Measurements from ENCODE around the gene RAPGEF5. TPM values are rescaled to one million over a fixed set of nuclear protein-coding genes. Genes with fewer than 3 reads are reported as not detected.

Gene RAPGEF5
- total and polyA plus RNA-seq, 10 of the 15 experiments (the other 5 are each of a cell fraction or from before 2014, with no cell fraction given): 0.38 to 4.0 (median 1.6) TPM; not detected in 1

GRCh38 chr7:22185559-22185958 is 171.4 kb downstream of the RAPGEF5 start:
- Histone ChIP-seq H3K9ac (ENCODE audit: control insufficient read depth, insufficient read depth, low read length) (no peak overlapping the region), H3K4me3 (no peak overlapping the region), H2AFZ (ENCODE audit: control insufficient read depth, low read depth, low read length) (no peak overlapping the region), H3K27ac (ENCODE audit: control insufficient read depth, insufficient read depth) (no peak overlapping the region), H3K36me3 (ENCODE audit: control insufficient read depth in 2 of 2, insufficient read depth in 2 of 2, low read length in 1 of 2) (no peaks in the 10 kb centered on the region), H4K20me1 (ENCODE audit: control insufficient read depth, insufficient read depth) (no peaks in the 10 kb centered on the region), H3K4me1 (ENCODE audit: control insufficient read depth, insufficient read depth, low read length) (no peaks in the 10 kb centered on the region), H3K79me2 (ENCODE audit: control insufficient read depth, insufficient read depth, low read length) (no peaks in the 10 kb centered on the region), H3K9me3 (replicated peaks; ENCODE audit: control insufficient read depth, insufficient read depth, low read length) (no peaks in the 10 kb centered on the region), H3K4me2 (ENCODE audit: control insufficient read depth, insufficient read depth) (no peak overlapping the region), H3K27me3 (replicated peaks in 1 of 2; ENCODE audit: control insufficient read depth in 2 of 2, insufficient read depth in 2 of 2, low read length in 1 of 2) (no peaks in the 10 kb centered on the region)
- intact Hi-C loops (cut with micrococcal nuclease; ENCODE audit: unreplicated experiment): no loop called here
- 0% methylated on average over 1 of the region's 1 CpG for WGBS (ENCODE audit: insufficient coverage, insufficient replicate concordance, low lambda C conversion rate, missing lambda C conversion rate)
- SMC1A ChIA-PET (ENCODE audit: uncharacterized antibody, unreplicated experiment): interaction anchor here (0.9 to 2.3 kb wide), 5 partner anchors 9 to 28 kb away, joined by 3 to 8 read pairs (median 3); no protein-coding TSS in a partner anchor
- in situ Hi-C loops (cut with MboI): no loop called here
- RAD21 ChIA-PET (ENCODE audit: unreplicated experiment): no interaction called here
- CTCF ChIA-PET: interaction anchor here (0.9 to 1.1 kb wide), 2 partner anchors 76 to 119 kb away, joined by 3 to 4 read pairs; no protein-coding TSS in a partner anchor
- BruUV-seq (replicated peaks): no TSS peak
- no peak for ATAC-seq
- TF ChIP-seq CBX3 (IDR thresholded peaks at IDR 0.05; ENCODE audit: borderline replicate concordance, low read depth) (no peak), CHD4 (IDR thresholded peaks at IDR 0.05) (no peak), POLR2AphosphoS2 (IDR thresholded peaks at IDR 0.05; ENCODE audit: low read depth, low read length) (no peak), BRCA1 (IDR thresholded peaks at IDR 0.05; ENCODE audit: low read depth, low read length) (no peak), IRF3 (IDR thresholded peaks at IDR 0.05) (no peak), PKNOX1 (IDR thresholded peaks at IDR 0.05) (no peak), SMAD5 (IDR thresholded peaks at IDR 0.05; ENCODE audit: low read depth) (no peak), SIX5 (IDR thresholded peaks at IDR 0.05; ENCODE audit: low read depth, low read length, severe bottlenecking) (no peak), CHD1 (IDR thresholded peaks at IDR 0.05; ENCODE audit: low read depth, low read length) (no peak), ZNF384 (IDR thresholded peaks at IDR 0.05; ENCODE audit: borderline replicate concordance, low read depth, low read length) (no peak), MTA2 (IDR thresholded peaks at IDR 0.05; ENCODE audit: low read depth) (no peak), SP1 (IDR thresholded peaks at IDR 0.05; ENCODE audit: low read depth, low read length) (no peak), HCFC1 (IDR thresholded peaks at IDR 0.05; ENCODE audit: low read length) (no peak)
- DNase-seq (ENCODE audit: low read depth, low spot score): no peak
- no peak for FAIRE-seq
- POLR2A ChIA-PET: interaction anchor here (0.6 kb wide), 1 partner anchor 66 kb away, joined by 3 read pairs; no protein-coding TSS in a partner anchor

Measured in GM12878 (cell line).